ENCODE data around the gene RRP7A. TPM values are rescaled to one million over a fixed set of nuclear protein-coding genes. Genes with fewer than 3 reads are reported as not detected.
"Not testable (repeated sequence)": the region's sequence is repeated elsewhere in the genome, so short reads cannot be mapped to it uniquely, and the experiment has no call there.

The RRP7A gene
- total and polyA plus RNA-seq, 5 donors: 19.3 to 29.8 (median 23.7) TPM

- DNase-seq: no peak
- no peak for ATAC-seq
- 94% methylated on average over 7 of the region's 7 CpGs for WGBS
- Histone ChIP-seq H3K27me3 (ENCODE audit: control insufficient read depth, insufficient read depth) (no peaks in the 10 kb centered on the region), H3K9me3 (ENCODE audit: control insufficient read depth, low read length) (no peaks in the 10 kb centered on the region), H3K27ac (ENCODE audit: low read length) (no peak overlapping the region), H3K4me1 (ENCODE audit: control insufficient read depth, insufficient read depth, low read length) (no peaks in the 10 kb centered on the region), H3K4me3 (ENCODE audit: low read length) (no peak overlapping the region)
- intact Hi-C loops (cut with DNase I): no loop called here
Measured at GRCh38 chr22:42536166-42536565, 16.6 kb upstream of the RRP7A start.

DNA sequence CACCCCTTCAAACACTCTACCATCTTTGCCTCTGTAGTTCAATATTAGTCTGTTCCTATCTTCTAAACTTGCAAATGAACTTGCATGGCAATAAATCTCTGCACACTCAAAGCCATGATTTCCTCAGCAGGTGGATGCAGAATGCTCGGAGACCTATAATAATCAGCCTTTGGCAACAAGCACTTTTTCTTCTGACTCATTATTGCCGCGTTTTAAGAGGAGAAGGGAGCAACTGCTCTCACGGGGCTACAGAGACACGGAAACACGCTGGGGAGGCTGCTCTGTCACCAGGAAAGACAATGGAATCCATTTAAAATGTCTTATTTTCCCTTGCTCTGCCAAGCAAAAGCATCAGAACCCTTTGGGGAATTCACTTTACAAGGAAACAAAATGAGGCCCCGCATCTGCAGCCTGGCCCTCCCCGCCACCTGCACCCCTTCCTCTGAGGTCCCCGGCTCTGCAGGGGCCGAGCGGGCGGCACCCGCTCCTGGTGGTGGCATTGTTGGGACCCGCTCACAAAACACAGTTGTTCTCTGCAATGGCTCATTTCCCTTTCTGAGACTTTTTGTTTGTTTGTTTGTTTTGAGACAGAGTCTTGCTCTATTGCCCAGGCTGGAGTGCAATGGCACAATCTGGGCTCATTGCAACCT lies 15.6 kb upstream of the RRP7A start:
- ATAC-seq; intact Hi-C loops (cut with DNase I); H3K27me3 ChIP-seq (ENCODE audit: control insufficient read depth, insufficient read depth); H3K9me3 ChIP-seq (ENCODE audit: control insufficient read depth, low read length); H3K4me3 ChIP-seq (ENCODE audit: low read length); H3K27ac ChIP-seq (ENCODE audit: low read length); H3K4me1 ChIP-seq (ENCODE audit: control insufficient read depth, insufficient read depth, low read length): not testable (repeated sequence)
- DNase-seq: peak in 1 of 3 donors; percentile 4
- 57% methylated on average over 4 of the region's 14 CpGs for WGBS

- Histone ChIP-seq H3K4me1 (ENCODE audit: control insufficient read depth, insufficient read depth, low read length) (no peaks in the 10 kb centered on the region), H3K27ac (ENCODE audit: low read length) (no peak overlapping the region), H3K4me3 (ENCODE audit: low read length) (no peak overlapping the region), H3K27me3 (ENCODE audit: control insufficient read depth, insufficient read depth) (no peaks in the 10 kb centered on the region), H3K9me3 (ENCODE audit: control insufficient read depth, low read length) (no peaks in the 10 kb centered on the region)
- DNase-seq: no peak
- intact Hi-C loops (cut with DNase I): no loop called here
- ATAC-seq: no peak
- WGBS: 95% methylated on average over 8 of the region's 8 CpGs
Measured at GRCh38 chr22:42533638-42533977, 14.0 kb upstream of the RRP7A start.

DNA sequence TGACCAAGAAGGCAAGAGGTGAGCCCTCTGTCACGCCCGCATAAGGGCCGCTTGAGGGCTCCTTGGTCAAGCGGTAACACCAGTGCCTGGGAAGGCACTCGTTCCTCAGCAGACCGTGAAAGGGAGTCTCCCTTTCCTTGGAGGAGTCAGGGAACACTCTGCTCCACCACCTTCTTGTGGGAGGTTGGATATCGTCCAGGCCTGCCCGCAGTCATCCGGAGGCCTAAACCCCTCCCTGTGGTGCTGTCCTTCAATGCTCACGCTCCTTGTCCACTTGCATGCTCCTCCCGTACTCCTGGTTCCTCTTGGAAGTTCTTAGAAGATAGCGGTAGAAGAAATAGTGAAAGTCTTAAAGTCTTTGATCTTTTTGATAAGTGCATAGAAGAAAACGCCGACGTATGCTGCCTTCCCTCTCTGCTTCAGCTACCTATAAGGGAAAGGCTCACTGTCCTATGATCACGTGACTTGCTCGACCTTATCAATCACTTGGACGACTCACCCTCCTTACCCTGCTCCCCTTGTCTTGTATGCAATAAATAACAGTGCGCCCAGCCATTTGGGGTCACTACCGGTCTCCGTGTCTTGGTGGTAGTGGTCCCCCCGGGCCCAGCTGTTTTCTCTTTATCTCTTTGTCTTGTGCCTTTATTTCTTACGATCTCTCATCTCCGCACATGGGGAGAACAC lies 11.9 kb upstream of the RRP7A start:
- intact Hi-C loops (cut with DNase I); ATAC-seq; H3K9me3 ChIP-seq (ENCODE audit: control insufficient read depth, low read length); H3K4me3 ChIP-seq (ENCODE audit: low read length); DNase-seq; H3K27ac ChIP-seq (ENCODE audit: low read length); H3K27me3 ChIP-seq (ENCODE audit: control insufficient read depth, insufficient read depth); H3K4me1 ChIP-seq (ENCODE audit: control insufficient read depth, insufficient read depth, low read length): not testable (repeated sequence)
- WGBS: 79% methylated on average over 24 of the region's 24 CpGs

GRCh38 chr22:42529435-42529834 lies 9.8 kb upstream of the RRP7A start:
- intact Hi-C loops (cut with DNase I); H3K4me1 ChIP-seq (ENCODE audit: control insufficient read depth, insufficient read depth, low read length); DNase-seq; H3K27ac ChIP-seq (ENCODE audit: low read length); H3K27me3 ChIP-seq (ENCODE audit: control insufficient read depth, insufficient read depth); H3K4me3 ChIP-seq (ENCODE audit: low read length); H3K9me3 ChIP-seq (ENCODE audit: control insufficient read depth, low read length); ATAC-seq: not testable (repeated sequence)
- 90% methylated on average over 8 of the region's 8 CpGs for WGBS

DNA sequence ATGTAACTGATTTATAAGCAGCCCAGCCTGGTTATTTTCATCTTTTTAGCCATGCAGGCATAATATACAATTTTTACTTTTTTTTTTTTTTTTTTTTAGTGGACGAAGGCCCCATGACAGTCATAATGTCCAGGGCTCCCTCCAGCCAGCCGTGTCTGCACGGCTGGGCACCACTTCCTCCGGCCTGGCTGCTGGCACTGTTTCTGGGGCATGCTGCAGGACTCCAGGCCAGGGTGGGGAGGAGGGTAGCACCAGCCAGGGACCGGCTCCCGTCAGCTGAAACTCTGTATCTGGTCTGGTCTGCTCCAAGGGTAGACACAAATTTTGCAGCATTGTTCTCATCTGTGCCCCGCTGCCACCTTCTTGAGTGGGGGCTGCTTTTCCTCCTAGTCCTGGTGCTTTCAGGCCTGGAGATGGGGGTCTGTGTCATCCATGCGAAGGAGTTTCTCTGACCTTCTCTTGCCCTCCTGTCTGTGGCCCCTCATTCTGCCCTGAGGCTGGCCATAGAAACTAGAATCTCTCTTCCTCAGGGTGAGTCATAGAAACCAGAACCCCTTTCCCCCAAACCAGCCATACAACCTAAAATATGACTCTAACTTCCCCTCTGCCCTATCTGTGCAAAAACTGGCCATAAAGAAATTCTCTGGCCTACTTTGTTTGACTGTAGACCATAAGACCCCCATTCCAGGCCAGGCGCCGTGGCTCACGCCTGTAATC lies 9.2 kb upstream of the RRP7A start:
- Histone ChIP-seq H3K4me1 (ENCODE audit: control insufficient read depth, insufficient read depth, low read length) (no peaks in the 10 kb centered on the region), H3K4me3 (ENCODE audit: low read length) (no peak overlapping the region), H3K27ac (ENCODE audit: low read length) (no peak overlapping the region), H3K27me3 (ENCODE audit: control insufficient read depth, insufficient read depth) (no peaks in the 10 kb centered on the region), H3K9me3 (ENCODE audit: control insufficient read depth, low read length) (no peaks in the 10 kb centered on the region)
- no peak for ATAC-seq
- DNase-seq: no peak
- WGBS: 92% methylated on average over 11 of the region's 11 CpGs
- intact Hi-C loops (cut with DNase I): no loop called here

GRCh38 chr22:42522546-42522945 lies 3.0 kb upstream of the RRP7A start:
- H3K27ac ChIP-seq (ENCODE audit: low read length): no peak overlapping the region
- no peaks in the 10 kb centered on the region for H3K27me3 ChIP-seq (ENCODE audit: control insufficient read depth, insufficient read depth)
- no peaks in the 10 kb centered on the region for H3K4me1 ChIP-seq (ENCODE audit: control insufficient read depth, insufficient read depth, low read length)
- DNase-seq (no peak), ATAC-seq (no peak)
- no peak overlapping the region for H3K4me3 ChIP-seq (ENCODE audit: low read length)
- WGBS: 95% methylated on average over 15 of the region's 15 CpGs
- no peaks in the 10 kb centered on the region for H3K9me3 ChIP-seq (ENCODE audit: control insufficient read depth, low read length)
- intact Hi-C loops (cut with DNase I): no loop called here

DNA sequence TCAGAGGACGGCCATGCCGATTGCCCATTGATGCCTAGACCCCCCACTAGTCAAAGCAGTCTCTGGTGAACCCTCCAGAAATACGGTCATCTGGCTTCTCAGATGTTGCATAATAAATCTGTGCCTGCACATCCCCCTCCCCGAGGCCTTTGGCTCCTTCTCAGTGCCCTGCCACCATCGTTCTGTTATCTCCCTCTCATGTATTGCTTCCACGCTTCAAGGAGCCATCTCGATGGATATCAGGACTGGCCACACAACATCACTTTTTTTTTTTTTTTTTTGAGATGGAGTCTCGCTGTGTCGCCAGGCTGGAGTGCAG lies 1.6 kb upstream of the RRP7A start:
- ATAC-seq (no peak), DNase-seq (no peak)
- Histone ChIP-seq H3K9me3 (ENCODE audit: control insufficient read depth, low read length) (no peaks in the 10 kb centered on the region), H3K27ac (ENCODE audit: low read length) (no peak overlapping the region), H3K4me3 (ENCODE audit: low read length) (no peak overlapping the region), H3K27me3 (ENCODE audit: control insufficient read depth, insufficient read depth) (no peaks in the 10 kb centered on the region), H3K4me1 (ENCODE audit: control insufficient read depth, insufficient read depth, low read length) (no peaks in the 10 kb centered on the region)
- intact Hi-C loops (cut with DNase I): no loop called here
- 86% methylated on average over 9 of the region's 9 CpGs for WGBS

DNA sequence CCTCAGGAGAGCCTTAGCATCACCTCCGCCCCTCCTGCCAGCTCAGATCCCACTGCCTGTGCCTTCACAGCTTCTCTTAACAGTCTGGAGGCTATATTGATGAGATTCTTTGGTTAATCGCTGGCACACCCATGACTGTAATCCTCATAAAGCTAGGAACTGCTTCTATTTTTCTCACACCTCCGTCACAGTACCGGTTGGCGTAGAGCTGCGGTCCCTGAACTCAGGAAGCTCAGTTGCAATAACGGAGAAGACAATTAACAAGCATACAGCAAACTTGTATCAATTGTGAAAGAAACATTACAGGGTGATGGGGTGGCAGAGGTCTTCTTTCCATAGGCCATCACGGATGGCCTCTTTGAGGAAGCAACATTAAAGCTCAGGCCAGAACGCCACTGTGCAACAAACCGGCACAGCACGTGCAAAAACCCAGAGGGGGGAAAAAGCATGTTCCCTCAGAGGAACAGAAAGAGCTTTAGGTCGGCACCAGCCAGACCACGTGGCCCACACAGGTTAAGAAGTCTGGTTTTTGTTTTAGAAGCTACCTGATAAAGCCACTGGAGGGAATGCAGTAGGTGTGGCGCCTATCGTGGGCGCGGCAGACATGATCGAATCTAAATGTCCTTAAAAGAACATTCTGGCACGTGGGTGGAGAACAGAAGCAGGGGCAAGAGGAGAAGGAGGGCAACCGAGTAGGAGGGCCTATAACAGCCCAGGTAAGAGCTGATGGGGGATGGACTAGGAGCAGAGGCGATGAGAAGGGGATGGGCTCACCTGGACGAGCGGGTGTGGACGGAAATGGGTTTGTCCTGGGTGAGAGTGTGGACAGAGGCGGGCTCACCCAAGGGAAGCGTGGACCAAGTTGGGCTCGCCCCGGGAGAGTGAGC lies 715 bp downstream of the RRP7A start:
- H3K27ac ChIP-seq (ENCODE audit: low read length); H3K4me1 ChIP-seq (ENCODE audit: control insufficient read depth, insufficient read depth, low read length); H3K9me3 ChIP-seq (ENCODE audit: control insufficient read depth, low read length); H3K27me3 ChIP-seq (ENCODE audit: control insufficient read depth, insufficient read depth); ATAC-seq; DNase-seq: not testable (repeated sequence)
- 15% methylated on average over 19 of the region's 28 CpGs for WGBS
- intact Hi-C loops (cut with DNase I): loop anchor here in 1 of 4 donors (5.0 kb wide), 1 partner anchor 33 kb away; the partner anchor contains the start of gene SERHL2
- peak overlapping the region; percentile 94 for H3K4me3 ChIP-seq (ENCODE audit: low read length)

GRCh38 chr22:42517103-42517502 lies 2.5 kb downstream of the RRP7A start:
- H3K4me1 ChIP-seq (ENCODE audit: control insufficient read depth, insufficient read depth, low read length); H3K27ac ChIP-seq (ENCODE audit: low read length); ATAC-seq; H3K4me3 ChIP-seq (ENCODE audit: low read length); H3K27me3 ChIP-seq (ENCODE audit: control insufficient read depth, insufficient read depth); H3K9me3 ChIP-seq (ENCODE audit: control insufficient read depth, low read length): not testable (repeated sequence)
- intact Hi-C loops (cut with DNase I): loop anchor here in 1 of 4 donors (5.0 kb wide), 1 partner anchor 35 kb away; the partner anchor contains the start of gene SERHL2
- DNase-seq: peak in 1 of 3 donors; percentile 37
- 97% methylated on average over 7 of the region's 7 CpGs for WGBS
